ENCODE results near the gene UGT1A5.

The UGT1A5 gene

DNA sequence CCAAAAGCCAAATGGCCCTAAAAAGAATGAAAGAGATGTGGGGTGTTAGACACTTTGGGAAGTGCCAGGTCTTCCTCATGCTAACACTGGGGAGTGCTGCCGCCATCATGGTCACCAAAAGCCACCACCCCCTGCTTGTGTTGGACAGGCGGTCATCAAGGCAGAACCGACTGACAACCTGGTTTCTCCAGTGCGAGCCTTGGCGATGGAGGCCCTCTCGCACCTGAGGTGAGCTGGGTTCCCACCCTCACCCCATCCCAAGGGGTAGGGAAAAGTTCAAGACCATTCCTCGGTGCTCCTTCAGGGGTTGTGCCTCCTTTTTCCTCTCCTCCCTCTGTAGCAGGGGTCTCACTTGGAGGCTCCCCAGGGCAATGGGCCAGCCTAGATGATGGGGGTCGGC is 99.0 kb downstream of the UGT1A5 start:
- Histone ChIP-seq H3K9ac (ENCODE audit: low read length) (no peak overlapping the region), H3K4me3 (ENCODE audit: insufficient read depth, low read length, poor library complexity, severe bottlenecking) (no peak overlapping the region), H3K9me3 (ENCODE audit: insufficient read depth, low read length) (no peaks in the 10 kb centered on the region), H3K27me3 (ENCODE audit: low read length) (no peaks in the 10 kb centered on the region), H3K36me3 (ENCODE audit: low read length) (no peaks in the 10 kb centered on the region), H3K27ac (ENCODE audit: low read depth, low read length) (no peak overlapping the region), H3K4me2 (ENCODE audit: low read depth, low read length, poor library complexity, severe bottlenecking) (no peak overlapping the region), H3K9me2 (replicated peaks; ENCODE audit: insufficient read depth, low read length) (no peaks in the 10 kb centered on the region), H3F3A (ENCODE audit: insufficient read depth) (no peaks in the 10 kb centered on the region), H3K79me2 (ENCODE audit: insufficient read depth, low read length) (no peaks in the 10 kb centered on the region), H2AFZ (ENCODE audit: low read depth, low read length, severe bottlenecking) (no peak overlapping the region), H4K20me1 (ENCODE audit: low read depth, low read length) (no peaks in the 10 kb centered on the region)
- no peak for TF ChIP-seq EZH2phosphoT487 (conservative IDR thresholded peaks at IDR 0.05; ENCODE audit: low read length)
- no peak for TF ChIP-seq CTCF (IDR thresholded peaks at IDR 0.05; ENCODE audit: insufficient read depth, low read length, poor library complexity, severe bottlenecking)

DNA sequence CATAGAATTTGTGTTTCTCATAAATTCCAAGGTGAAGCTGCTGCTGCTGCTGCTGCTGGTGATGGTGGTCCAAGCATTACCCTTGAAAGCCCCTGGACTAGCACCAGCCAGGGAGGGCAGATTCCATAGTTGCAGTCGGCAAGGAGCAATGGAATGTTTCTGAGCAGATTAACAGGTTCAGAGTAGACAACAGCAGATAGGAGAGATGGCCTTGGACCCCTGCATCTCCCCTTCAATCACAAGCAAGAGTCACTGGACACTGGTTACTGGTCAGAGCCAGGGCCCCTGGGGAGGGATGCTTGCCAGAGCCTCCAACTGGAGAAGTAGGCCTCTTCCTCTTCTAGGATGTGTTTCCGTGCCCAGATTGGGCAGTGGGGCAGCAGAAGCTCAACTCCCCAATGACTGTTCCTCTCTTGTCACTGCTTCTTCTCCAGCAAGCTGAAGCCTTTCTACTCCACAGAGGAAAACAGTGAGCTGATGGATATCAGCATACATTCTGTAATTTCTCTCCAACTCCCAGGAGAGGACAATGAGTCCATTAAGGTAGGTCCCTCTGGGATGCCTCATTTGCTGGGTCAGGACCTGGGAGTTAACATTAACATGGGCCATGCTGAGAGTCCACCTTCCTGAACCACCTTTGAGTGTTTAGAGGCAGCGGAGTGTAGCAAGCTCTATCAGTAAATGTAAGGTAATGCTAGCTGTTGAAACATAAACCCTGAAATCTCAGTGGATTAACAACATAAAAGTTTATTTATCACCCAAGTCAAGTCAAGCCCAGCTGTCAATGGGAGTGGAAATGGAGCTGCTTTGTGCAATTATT is 100.7 kb downstream of the UGT1A5 start:
- Histone ChIP-seq H3K36me3 (ENCODE audit: low read length) (no peaks in the 10 kb centered on the region), H3K9me3 (ENCODE audit: insufficient read depth, low read length) (no peaks in the 10 kb centered on the region), H3K4me2 (ENCODE audit: low read depth, low read length, poor library complexity, severe bottlenecking) (no peak overlapping the region), H3K9ac (ENCODE audit: low read length) (no peak overlapping the region), H4K20me1 (ENCODE audit: low read depth, low read length) (no peaks in the 10 kb centered on the region), H3F3A (ENCODE audit: insufficient read depth) (no peaks in the 10 kb centered on the region), H3K27me3 (ENCODE audit: low read length) (no peaks in the 10 kb centered on the region), H3K27ac (ENCODE audit: low read depth, low read length) (no peak overlapping the region), H3K9me2 (replicated peaks; ENCODE audit: insufficient read depth, low read length) (no peaks in the 10 kb centered on the region), H3K4me3 (ENCODE audit: insufficient read depth, low read length, poor library complexity, severe bottlenecking) (no peak overlapping the region), H3K79me2 (ENCODE audit: insufficient read depth, low read length) (no peaks in the 10 kb centered on the region), H2AFZ (ENCODE audit: low read depth, low read length, severe bottlenecking) (no peak overlapping the region)
- TF ChIP-seq EZH2phosphoT487 (conservative IDR thresholded peaks at IDR 0.05; ENCODE audit: low read length) (no peak), CTCF (IDR thresholded peaks at IDR 0.05; ENCODE audit: insufficient read depth, low read length, poor library complexity, severe bottlenecking) (no peak)

DNA sequence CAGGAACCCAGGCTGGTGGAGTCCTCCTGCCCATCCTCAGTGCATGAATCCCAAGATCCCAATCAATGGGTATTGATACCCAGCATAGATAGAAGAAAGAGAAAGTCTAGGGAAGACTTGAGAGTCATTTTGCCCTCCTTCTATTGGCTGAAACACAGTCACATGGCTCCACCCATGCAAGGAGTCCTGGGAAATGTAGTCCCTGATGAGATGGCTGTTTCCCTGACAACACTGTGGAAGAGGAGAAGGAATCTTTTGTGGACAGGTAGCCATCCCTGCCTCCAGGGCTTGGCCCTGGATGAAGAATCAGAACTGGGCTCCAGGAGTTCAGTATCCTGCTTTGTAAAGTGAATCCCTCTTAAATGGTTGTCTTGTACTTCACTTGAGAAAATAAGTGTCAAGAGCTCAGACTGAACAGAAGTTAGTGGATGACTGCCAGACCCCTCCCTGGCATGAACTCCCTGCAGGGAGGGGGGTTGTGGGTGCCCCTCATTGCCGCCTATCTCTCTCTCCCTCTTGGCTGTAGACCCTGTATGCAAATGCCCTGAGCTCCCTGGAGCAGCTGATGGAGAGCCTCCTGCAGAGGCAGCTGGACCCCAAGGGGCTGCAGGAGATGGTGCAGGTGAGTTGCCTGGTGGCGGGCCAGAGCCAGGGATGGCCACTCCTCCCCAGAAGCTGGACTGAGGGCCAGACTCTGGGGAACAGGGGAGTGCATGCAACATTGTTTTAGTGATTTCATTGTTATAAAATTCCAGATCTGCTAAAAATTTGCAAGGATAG is 101.5 kb downstream of the UGT1A5 start:
- TF ChIP-seq CTCF (IDR thresholded peaks at IDR 0.05; ENCODE audit: insufficient read depth, low read length, poor library complexity, severe bottlenecking) = no peak
- no peak for TF ChIP-seq EZH2phosphoT487 (conservative IDR thresholded peaks at IDR 0.05; ENCODE audit: low read length)
- no peak overlapping the region for H3K27ac ChIP-seq (ENCODE audit: low read depth, low read length)
- H3F3A ChIP-seq (ENCODE audit: insufficient read depth) = no peaks in the 10 kb centered on the region
- H3K4me2 ChIP-seq (ENCODE audit: low read depth, low read length, poor library complexity, severe bottlenecking) = no peak overlapping the region
- no peak overlapping the region for H3K9ac ChIP-seq (ENCODE audit: low read length)
- H3K36me3 ChIP-seq (ENCODE audit: low read length) = no peaks in the 10 kb centered on the region
- no peaks in the 10 kb centered on the region for H3K27me3 ChIP-seq (ENCODE audit: low read length)
- H3K9me2 ChIP-seq (replicated peaks; ENCODE audit: insufficient read depth, low read length) = no peaks in the 10 kb centered on the region
- H3K4me3 ChIP-seq (ENCODE audit: insufficient read depth, low read length, poor library complexity, severe bottlenecking) = no peak overlapping the region
- no peaks in the 10 kb centered on the region for H3K9me3 ChIP-seq (ENCODE audit: insufficient read depth, low read length)
- no peaks in the 10 kb centered on the region for H3K79me2 ChIP-seq (ENCODE audit: insufficient read depth, low read length)
- H4K20me1 ChIP-seq (ENCODE audit: low read depth, low read length) = no peaks in the 10 kb centered on the region
- no peak overlapping the region for H2AFZ ChIP-seq (ENCODE audit: low read depth, low read length, severe bottlenecking)

Measured in SU-DHL-6 (cell line).